HepG2 (cell line): ENCODE measurements around the gene KHNYN. TPM values are rescaled to one million over a fixed set of nuclear protein-coding genes. Genes with fewer than 3 reads are reported as not detected.

Experiments
- ATAC-seq: fragments of 200-7000 bp; cut with Tn5 transposase; 3 replicates; pipeline ENCODE4 v1.9.1; 2020; ENCODE audit warnings: mild to moderate bottlenecking, moderate library complexity
- BruUV-seq: library from RNA; stranded (reverse); fragments of 400-500 nt; replicated peaks from 2 replicates; lab custom pipeline; 2021; lab: Mats Ljungman, UMichigan
- CTCF ChIA-PET: fragments of 300-600 bp; formaldehyde crosslinking; extraction: SDS; loops from one replicate; lab custom pipeline; 2021; ENCODE audit warnings: low total read pairs, inconsistent platforms, low intra/inter-chr PET ratio; lab: Yijun Ruan, JAX
- POLR2A ChIA-PET: fragments of 350-600 bp; sonication (Branson Sonifier 250); formaldehyde crosslinking; loops from one replicate; lab custom pipeline; 2020; ENCODE audit warnings: antibody characterized with exemption, inconsistent platforms; lab: Yijun Ruan, JAX
- DNase-seq: peaks from one replicate; pipeline ENCODE4 v3.0.0-alpha.2; 2015; ENCODE audit warnings: low spot score
- FAIRE-seq: peaks from 3 replicates; lab custom pipeline; 2011; peaks lifted over from hg19 to GRCh38; lab: Jason Lieb, UNC
- H2AFZ ChIP-seq: one replicate; pipeline ENCODE4 v1.6.1; 2011; ENCODE audit warnings: low read length, inconsistent platforms
- H3K27ac ChIP-seq: fragments of 300-600 bp; 3 replicates; pipeline ENCODE4 v1.8.0; 2011; ENCODE audit warnings: mixed run types, mild to moderate bottlenecking, mixed read lengths, low read length, inconsistent platforms; ENCODE audit not compliant: insufficient read depth; ENCODE audit errors: extremely low read length
- H3K27me3 ChIP-seq, 2 experiments: fragments of 200-600 bp in 1 of 2; 2 replicates in 1 of 2; 3 replicates in 1 of 2; pipeline versions ENCODE4 v1.6.0 to v1.8.0; 2011; ENCODE audit warnings: low read length in 2 of 2, mild to moderate bottlenecking in 2 of 2, moderate library complexity in 2 of 2, inconsistent platforms in 1 of 2; ENCODE audit not compliant: insufficient read depth in 2 of 2, control insufficient read depth in 1 of 2
- H3K36me3 ChIP-seq, 2 experiments: fragments of 200-600 bp in 1 of 2; replicated peaks in 1 of 2; 2 replicates in 1 of 2; 3 replicates in 1 of 2; pipeline versions ENCODE4 v1.5.1 to v1.8.0; 2011; ENCODE audit warnings: low read length in 2 of 2, inconsistent platforms in 1 of 2; ENCODE audit not compliant: insufficient read depth in 2 of 2, control insufficient read depth in 1 of 2
- H3K4me1 ChIP-seq: 2 replicates; pipeline ENCODE4 v1.5.1; 2012; ENCODE audit warnings: low read length, inconsistent platforms; ENCODE audit not compliant: insufficient read depth
- H3K4me2 ChIP-seq: 2 replicates; pipeline ENCODE4 v1.6.0; 2011; ENCODE audit warnings: low read depth, low read length, inconsistent platforms
- H3K4me3 ChIP-seq, 3 experiments: fragments of 200-600 bp in 1 of 3; sonication (generic), shearing (Covaris generic) in 1 of 3; replicated peaks in 1 of 3; 2 replicates each; pipeline ENCODE4 v1.5.1; 2011 to 2016; ENCODE audit warnings: low read length in 3 of 3, inconsistent platforms in 2 of 3, low read depth in 2 of 3, mild to moderate bottlenecking in 2 of 3, control low read depth in 1 of 3, mixed read lengths in 1 of 3; ENCODE audit not compliant: insufficient read depth in 1 of 3
- H3K79me2 ChIP-seq: one replicate; pipeline ENCODE4 v1.6.1; 2011; ENCODE audit warnings: low read length, inconsistent platforms; ENCODE audit not compliant: insufficient read depth
- H3K9ac ChIP-seq: 2 replicates; pipeline ENCODE4 v1.6.0; 2011; ENCODE audit warnings: mild to moderate bottlenecking, low read depth, low read length, inconsistent platforms; ENCODE audit not compliant: insufficient read depth
- H3K9me3 ChIP-seq: 2 replicates; pipeline ENCODE4 v1.5.1; 2012; ENCODE audit warnings: mild to moderate bottlenecking, low read length
- H4K20me1 ChIP-seq: 2 replicates; pipeline ENCODE4 v1.6.0; 2011; ENCODE audit warnings: inconsistent platforms, mild to moderate bottlenecking, low read length, moderate library complexity; ENCODE audit not compliant: insufficient read depth
- AFF4 ChIP-seq: sonication (generic); formaldehyde crosslinking; IDR thresholded peaks from 2 replicates; pipeline ENCODE4 v1.4.0; 2020; ENCODE audit warnings: missing genetic modification reagents
- HHEX ChIP-seq: IDR thresholded peaks from 2 replicates; pipeline ENCODE4 v1.6.1; 2016; ENCODE audit warnings: control low read depth
- MEIS1 ChIP-seq: sonication (generic); formaldehyde crosslinking; IDR thresholded peaks from 2 replicates; pipeline ENCODE4 v1.9.0; 2021; ENCODE audit warnings: mild to moderate bottlenecking, missing genetic modification reagents, moderate library complexity, borderline replicate concordance
- RNF2 ChIP-seq: fragments of 450-650 bp; conservative IDR thresholded peaks from 2 replicates; pipeline ENCODE4 v1.6.1; 2016; ENCODE audit warnings: low read depth
- TEF ChIP-seq: sonication (generic); formaldehyde crosslinking; IDR thresholded peaks from 2 replicates; pipeline ENCODE4 v1.5.0; 2020; ENCODE audit warnings: missing genetic modification reagents
- ZNF530 ChIP-seq: sonication (generic); formaldehyde crosslinking; IDR thresholded peaks from 2 replicates; pipeline ENCODE4 v1.5.0; 2020; ENCODE audit warnings: low read depth, mild to moderate bottlenecking, missing genetic modification reagents
- ZNF670 ChIP-seq: sonication (generic); formaldehyde crosslinking; IDR thresholded peaks from 2 replicates; pipeline ENCODE4 v1.8.0; 2022; ENCODE audit warnings: mild to moderate bottlenecking, missing genetic modification reagents, borderline replicate concordance
- ZNF850 ChIP-seq: sonication (generic); formaldehyde crosslinking; conservative IDR thresholded peaks from 2 replicates; pipeline ENCODE4 v1.9.0; 2021; ENCODE audit warnings: mild to moderate bottlenecking, missing genetic modification reagents
- WGBS: methylation state at CpG from one replicate; pipeline ENCODE4 v1.1.6; 2017; ENCODE audit warnings: low lambda C conversion rate; 5-methylcytosine and 5-hydroxymethylcytosine counted together
- in situ Hi-C: cut with HindIII; loops from 2 replicates; pipeline ENCODE4 v1.10.0; 2017; ENCODE audit warnings: low pct_unique_long_range_greater_than_20kb; ENCODE audit not compliant: extremely low pct_ligation_motif_present
- intact Hi-C: fragments of 100-400 bp; cut with micrococcal nuclease; formaldehyde crosslinking; loops from one replicate; pipeline ENCODE4 v1.10.0; 2022; ENCODE audit not compliant: unreplicated experiment
- polyA plus RNA-seq, 8 experiments: library from polyadenylated mRNA; depleted of rRNA in 3 of 8; stranded (reverse) in 7 of 8; unstranded in 1 of 8; fragments of >200 nt; fragmentation: Illumina TruSeq in 4 of 8; extraction: Trizol in 4 of 8; gene quantifications; 2 replicates each; pipeline versions ENCODE4 v1.2.1 to v1.2.3, GENCODE V29; 2011 to 2016; ENCODE audit warnings: low read depth in 4 of 8, missing spikeins in 1 of 8, mixed read lengths in 1 of 8; ENCODE audit not compliant: insufficient read depth in 1 of 8
- total RNA-seq, 5 experiments: library from RNA; depleted of rRNA; stranded (reverse); fragments of >200 nt; fragmentation: Illumina TruSeq; extraction: Trizol; gene quantifications; 2 replicates each; pipeline ENCODE4 v1.2.3, GENCODE V29; 2016; ENCODE audit warnings: low read depth in 1 of 5
- TF ChIP-seq, protein P1 (sequence below): sonication (generic); formaldehyde crosslinking; IDR thresholded peaks from 2 replicates; pipeline ENCODE4 v1.4.0; 2020; ENCODE audit warnings: missing genetic modification reagents, borderline replicate concordance
- TF ChIP-seq, protein P2 (sequence below): sonication (generic); formaldehyde crosslinking; IDR thresholded peaks from 2 replicates; pipeline ENCODE4 v1.4.0; 2020; ENCODE audit warnings: missing genetic modification reagents

KHNYN gene
- total and polyA plus RNA-seq, 2 of the 13 experiments (the other 11 are each of a cell fraction or from before 2014, with no cell fraction given) = 52.8 to 75.7 TPM

DNA sequence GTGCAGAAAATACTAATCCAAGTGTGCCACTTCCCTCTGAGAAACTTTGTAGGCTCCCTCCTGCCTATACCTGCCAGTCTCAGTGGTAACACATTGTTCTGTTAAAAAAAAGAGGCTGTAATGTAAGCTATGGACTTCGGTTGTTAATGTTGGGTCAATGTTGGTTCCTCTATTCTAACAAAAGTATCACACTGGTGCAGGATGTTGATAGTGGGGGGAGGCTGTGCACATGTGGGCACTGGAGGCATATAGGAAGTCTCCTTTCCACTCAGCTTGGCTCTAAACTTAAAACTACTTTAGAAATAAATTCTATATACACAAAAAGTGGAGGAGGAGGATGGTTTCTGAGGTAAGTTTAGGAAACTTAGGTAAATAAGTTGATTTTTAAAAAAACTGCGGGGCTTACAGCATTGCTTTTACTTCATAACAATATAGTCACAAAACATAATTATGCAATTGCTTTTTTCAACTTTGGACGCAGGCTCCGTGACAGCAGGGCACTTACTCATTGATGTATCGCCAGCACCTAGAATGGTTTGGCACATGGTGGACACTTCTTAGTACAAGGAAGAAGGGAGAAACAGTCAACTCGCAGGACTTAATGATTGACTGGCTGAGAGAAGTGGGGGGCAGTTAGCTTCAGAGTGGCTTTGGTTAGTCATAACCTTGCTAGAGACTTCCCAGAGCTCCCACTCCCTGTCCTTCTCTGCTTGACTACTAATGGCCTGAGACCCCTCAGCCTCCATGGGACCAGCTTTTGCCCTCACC lies 38.9 kb upstream of the KHNYN start (continued):
- TF ChIP-seq AFF4 (CRISPR knock-in tag) (no peak), TEF (CRISPR knock-in tag) (no peak)

DNA sequence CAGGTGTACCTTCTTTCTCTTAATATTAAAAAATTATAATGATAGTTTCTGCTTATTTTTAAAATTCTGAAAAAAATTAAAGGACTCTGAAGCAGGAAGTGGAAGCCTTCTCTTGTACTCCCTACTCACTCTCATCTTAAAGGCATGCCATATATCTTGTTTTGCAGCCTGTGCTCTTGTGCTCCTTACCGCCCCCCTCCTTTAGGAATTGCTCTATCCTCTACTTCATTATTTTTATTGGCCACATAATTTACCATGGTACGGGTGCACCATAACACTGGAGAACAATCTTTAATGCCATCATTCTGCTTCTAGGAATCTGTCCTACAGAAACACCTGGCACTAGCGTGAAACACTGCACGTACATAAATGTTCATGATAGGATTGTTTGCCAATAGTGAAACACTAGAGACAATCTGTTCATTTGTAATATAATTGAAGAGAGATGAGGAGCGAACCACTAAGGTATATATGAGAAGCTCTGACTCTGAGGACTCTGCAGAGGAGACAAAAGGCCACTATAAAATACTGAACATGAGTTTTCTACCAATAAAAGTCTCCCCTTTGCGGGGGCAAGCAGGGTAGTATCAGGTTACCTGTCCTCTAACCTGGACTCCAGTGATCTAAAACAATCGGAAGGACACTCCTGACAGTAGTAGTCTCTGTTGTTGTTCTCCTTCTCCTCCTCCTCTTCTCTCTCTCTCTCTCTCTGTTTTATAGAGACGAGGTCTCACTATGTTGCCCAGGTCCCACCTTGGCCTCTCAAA lies 37.2 kb upstream of the KHNYN start:
- DNase-seq (no peak), ATAC-seq (0 out of 3 replicates have a peak, but pooled peaks have one; percentile 2), FAIRE-seq (no peak)
- ChIA-PET CTCF (no interaction called here), POLR2A (no interaction called here)
- Histone ChIP-seq H4K20me1 (no peaks in the 10 kb centered on the region), H3K36me3 (no peaks in the 10 kb centered on the region), H3K27ac (no peak overlapping the region), H3K9ac (no peak overlapping the region), H3K27me3 (peaks cover 7 to 42% of the 10 kb centered on the region in 2 experiments; a peak in 4 of 5 replicates), H3K4me2 (peak overlapping the region; percentile 62), H3K4me3 (no peak overlapping the region; a peak in 1 of 6 replicates), H2AFZ (peak overlapping the region; percentile 29), H3K9me3 (no peaks in the 10 kb centered on the region), H3K79me2 (no peaks in the 10 kb centered on the region), H3K4me1 (peaks cover 31% of the 10 kb centered on the region)
- intact Hi-C loops = no loop called here
- BruUV-seq = no TSS peak
- WGBS = 17% methylated on average over 8 of the region's 8 CpGs
- in situ Hi-C loops = no loop called here
- 0 out of 2 replicates have a peak, but pooled peaks have one; percentile 11 for TF ChIP-seq ZNF850 (CRISPR knock-in tag)
- TF ChIP-seq MEIS1 = no peak
- TF ChIP-seq ZNF670 = 0 out of 2 replicates have a peak, but pooled peaks have one; percentile 29
- TF ChIP-seq, protein P1, sequence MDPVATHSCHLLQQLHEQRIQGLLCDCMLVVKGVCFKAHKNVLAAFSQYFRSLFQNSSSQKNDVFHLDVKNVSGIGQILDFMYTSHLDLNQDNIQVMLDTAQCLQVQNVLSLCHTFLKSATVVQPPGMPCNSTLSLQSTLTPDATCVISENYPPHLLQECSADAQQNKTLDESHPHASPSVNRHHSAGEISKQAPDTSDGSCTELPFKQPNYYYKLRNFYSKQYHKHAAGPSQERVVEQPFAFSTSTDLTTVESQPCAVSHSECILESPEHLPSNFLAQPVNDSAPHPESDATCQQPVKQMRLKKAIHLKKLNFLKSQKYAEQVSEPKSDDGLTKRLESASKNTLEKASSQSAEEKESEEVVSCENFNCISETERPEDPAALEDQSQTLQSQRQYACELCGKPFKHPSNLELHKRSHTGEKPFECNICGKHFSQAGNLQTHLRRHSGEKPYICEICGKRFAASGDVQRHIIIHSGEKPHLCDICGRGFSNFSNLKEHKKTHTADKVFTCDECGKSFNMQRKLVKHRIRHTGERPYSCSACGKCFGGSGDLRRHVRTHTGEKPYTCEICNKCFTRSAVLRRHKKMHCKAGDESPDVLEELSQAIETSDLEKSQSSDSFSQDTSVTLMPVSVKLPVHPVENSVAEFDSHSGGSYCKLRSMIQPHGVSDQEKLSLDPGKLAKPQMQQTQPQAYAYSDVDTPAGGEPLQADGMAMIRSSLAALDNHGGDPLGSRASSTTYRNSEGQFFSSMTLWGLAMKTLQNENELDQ (CRISPR knock-in tag) = no peak
- no peak for TF ChIP-seq ZNF530
- TF ChIP-seq, protein P2, sequence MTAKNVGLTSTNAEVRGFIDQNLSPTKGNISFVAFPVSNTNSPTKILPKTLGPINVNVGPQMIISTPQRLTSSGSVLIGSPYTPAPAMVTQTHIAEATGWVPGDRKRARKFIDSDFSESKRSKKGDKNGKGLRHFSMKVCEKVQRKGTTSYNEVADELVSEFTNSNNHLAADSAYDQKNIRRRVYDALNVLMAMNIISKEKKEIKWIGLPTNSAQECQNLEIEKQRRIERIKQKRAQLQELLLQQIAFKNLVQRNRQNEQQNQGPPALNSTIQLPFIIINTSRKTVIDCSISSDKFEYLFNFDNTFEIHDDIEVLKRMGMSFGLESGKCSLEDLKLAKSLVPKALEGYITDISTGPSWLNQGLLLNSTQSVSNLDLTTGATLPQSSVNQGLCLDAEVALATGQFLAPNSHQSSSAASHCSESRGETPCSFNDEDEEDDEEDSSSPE (CRISPR knock-in tag) = no peak
- TF ChIP-seq RNF2 = no peak
- no peak for TF ChIP-seq HHEX
